ENCODE data around the gene RAPSN.

DNA sequence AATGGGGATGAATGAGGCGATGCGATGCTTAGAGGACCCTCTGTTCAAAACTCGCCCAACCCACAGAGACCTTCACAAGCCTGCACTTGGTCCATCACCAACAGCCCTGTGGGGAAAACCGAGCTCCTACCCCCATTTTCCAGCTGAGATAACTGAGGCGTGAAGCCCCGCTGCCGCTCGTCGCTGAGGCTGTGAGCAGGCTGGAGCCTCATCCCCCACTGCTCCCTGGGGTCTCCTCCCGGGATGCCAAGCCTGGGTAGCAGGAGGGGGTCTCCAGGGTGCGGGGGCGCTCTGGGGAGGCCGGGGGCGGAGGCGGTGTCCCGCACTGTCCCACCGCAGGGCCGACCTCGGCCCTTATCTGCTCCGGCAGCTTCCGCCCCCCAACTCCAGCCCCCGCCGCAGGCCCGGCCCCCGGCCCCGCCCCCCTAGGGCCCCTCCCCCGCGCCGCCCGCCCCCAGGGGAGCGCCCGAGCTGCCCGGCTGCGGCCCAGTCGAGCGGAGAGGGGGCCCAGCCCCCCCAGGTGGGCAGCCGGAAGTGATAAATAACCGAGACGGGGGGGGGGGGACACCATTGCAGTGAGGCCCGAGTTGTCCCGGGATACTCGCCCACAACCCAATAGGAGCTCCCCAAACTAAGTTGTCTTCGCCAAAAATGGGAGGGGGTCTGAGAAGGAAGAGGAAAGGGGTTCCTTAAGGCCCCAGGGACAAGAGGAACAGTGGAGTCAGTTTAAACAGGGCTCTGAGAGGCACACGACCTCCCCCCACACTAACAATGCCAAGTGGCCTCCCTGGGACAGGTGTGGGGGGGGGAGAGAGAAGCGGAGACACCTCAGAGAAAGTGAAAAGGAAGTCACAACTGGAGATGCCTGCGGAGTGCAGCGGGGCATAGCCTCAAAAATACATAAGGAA lies 48.8 kb downstream of the RAPSN start:
- TF ChIP-seq CTCF (IDR thresholded peaks at IDR 0.05) (no peak), POLR2A (IDR thresholded peaks at IDR 0.05) (peak; percentile 42)

All from transverse colon (tissue), 3 donors.